ENCODE data around the gene TULP1. TPM values are rescaled to one million over a fixed set of nuclear protein-coding genes. Genes with fewer than 3 reads are reported as not detected.

TULP1 gene
- total and polyA plus RNA-seq, 2 of the 8 experiments (the other 6 are each of a cell fraction or from before 2014, with no cell fraction given): 3.2 to 6.8 TPM

DNA sequence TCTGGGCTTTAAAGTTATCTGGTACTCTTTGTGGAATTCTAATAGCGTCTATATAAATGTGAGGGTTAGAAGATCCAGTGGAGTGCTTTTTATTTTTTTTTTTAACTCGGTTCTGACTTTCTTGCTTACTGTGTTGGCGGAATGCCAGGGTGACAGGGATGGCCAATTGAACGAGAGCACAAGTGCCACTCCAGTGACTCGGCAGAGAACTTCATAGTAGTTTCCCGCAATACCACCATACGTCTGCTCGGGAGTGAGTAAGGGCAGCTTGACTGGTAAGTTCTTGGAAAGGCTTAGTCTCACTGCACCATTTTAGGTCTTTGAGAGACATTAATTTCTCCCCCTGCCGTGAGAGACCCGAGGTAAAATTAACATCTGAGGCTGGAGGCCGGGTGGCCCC lies 49.4 kb upstream of the TULP1 start (continued):
- TF ChIP-seq, protein P1, sequence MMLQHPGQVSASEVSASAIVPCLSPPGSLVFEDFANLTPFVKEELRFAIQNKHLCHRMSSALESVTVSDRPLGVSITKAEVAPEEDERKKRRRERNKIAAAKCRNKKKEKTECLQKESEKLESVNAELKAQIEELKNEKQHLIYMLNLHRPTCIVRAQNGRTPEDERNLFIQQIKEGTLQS (IDR thresholded peaks at IDR 0.05; ENCODE audit: insufficient read depth, low read depth, low read length): no peak
- no peak for TF ChIP-seq TAF1 (IDR thresholded peaks at IDR 0.05; ENCODE audit: low read depth, low read length)
- no peak for TF ChIP-seq NANOG (IDR thresholded peaks at IDR 0.05; ENCODE audit: insufficient read depth, low read depth, low read length, poor library complexity, severe bottlenecking)
- no peak for TF ChIP-seq CEBPB (IDR thresholded peaks at IDR 0.05; ENCODE audit: low read depth, low read length)
- no peak for TF ChIP-seq TAF7 (optimal IDR thresholded peaks at IDR 0.05; ENCODE audit: borderline replicate concordance, low read depth, low read length)
- no peak for TF ChIP-seq SRF (IDR thresholded peaks at IDR 0.05; ENCODE audit: low read depth, low read length)
- no peak for TF ChIP-seq EZH2 (IDR thresholded peaks at IDR 0.05; ENCODE audit: low read depth, low read length, severe bottlenecking)
